H1 (cell line): ENCODE results near the gene FOSL2. TPM values are rescaled to one million over a fixed set of nuclear protein-coding genes. Genes with fewer than 3 reads are reported as not detected.

ENCODE experiments used
- CHD7 ChIP-seq: fragments of 300-600 bp; sonication (generic); IDR thresholded peaks from 2 replicates; pipeline ENCODE4 v1.7.1; 2012; ENCODE audit warnings: low read length, moderate library complexity, mild to moderate bottlenecking, inconsistent platforms; ENCODE audit not compliant: insufficient replicate concordance
- E2F6 ChIP-seq: IDR thresholded peaks from 2 replicates; pipeline ENCODE4 v1.6.1; 2012; ENCODE audit warnings: inconsistent platforms
- MAX ChIP-seq: IDR thresholded peaks from 2 replicates; pipeline ENCODE4 v1.6.1; 2012; ENCODE audit warnings: inconsistent platforms
- NRF1 ChIP-seq: IDR thresholded peaks from 2 replicates; pipeline ENCODE4 v1.6.1; 2011; ENCODE audit warnings: mild to moderate bottlenecking, low read depth, low read length, improper control_type of control experiment
- POLR2A ChIP-seq, 2 experiments: IDR thresholded peaks; 1 replicate in 1 of 2; 2 replicates in 1 of 2; pipeline ENCODE4 v1.6.1; 2011; ENCODE audit warnings: low read depth in 2 of 2, low read length in 2 of 2, mild to moderate bottlenecking in 2 of 2; ENCODE audit errors: control extremely low read depth in 1 of 2
- TBP ChIP-seq: IDR thresholded peaks from 2 replicates; pipeline ENCODE4 v1.6.1; 2011; ENCODE audit warnings: low read depth, low read length, improper control_type of control experiment
- polyA plus RNA-seq, 7 experiments: library from polyadenylated mRNA; depleted of rRNA in 3 of 7; stranded (reverse) in 5 of 7; unstranded in 2 of 7; fragments of >200 nt in 5 of 7; fragments of 200-250 nt in 2 of 7; gene quantifications; 1 replicate in 5 of 7; 2 replicates in 1 of 7; 4 replicates in 1 of 7; pipeline versions ENCODE4 v1.2.1 to v1.2.3, GENCODE V29; 2011 to 2013; ENCODE audit warnings: missing spikeins in 2 of 7, mixed read lengths in 2 of 7
- total RNA-seq: library from RNA; stranded (reverse); fragmentation: NEBNext Ultra II Directional; extraction: Animal tissue kit (Norgen Biotek cat#: 25700); gene quantifications from 2 replicates; pipeline ENCODE4 v1.2.1, GENCODE V29; 2021

The FOSL2 gene
- total and polyA plus RNA-seq, 2 of the 8 experiments (the other 6 are each of a cell fraction or from before 2014, with no cell fraction given): 1.5 to 4.5 TPM

GRCh38 chr2:28357948-28358667 is 34.5 kb upstream of the FOSL2 start (continued):
- TF ChIP-seq POLR2A (IDR thresholded peaks at IDR 0.05; ENCODE audit: control extremely low read depth in 1 of 2, low read depth in 2 of 2, low read length in 2 of 2): no peak
- TF ChIP-seq CHD7: no peak
- TF ChIP-seq TBP: no peak
- TF ChIP-seq NRF1: no peak
- TF ChIP-seq E2F6: no peak
- TF ChIP-seq MAX: no peak
- TF ChIP-seq, all 59 proteins: peak for 0
